Ascending aorta (tissue), 2 donors: ENCODE results near the gene RPN1. TPM values are rescaled to one million over a fixed set of nuclear protein-coding genes. Genes with fewer than 3 reads are reported as not detected.

ENCODE experiments used
- DNase-seq, 2 donors: peaks; one replicate each; pipeline ENCODE4 v3.0.0-alpha.2; 2019; ENCODE audit warnings: low spot score in 2 of 2
- H3K27ac ChIP-seq, 2 donors: fragments of 200-600 bp; sonication (generic); one replicate each; pipeline ENCODE4 v1.5.1; 2016 to 2017; ENCODE audit warnings: mild to moderate bottlenecking in 1 of 2
- H3K27me3 ChIP-seq: fragments of 200-600 bp; sonication (generic); one replicate; pipeline ENCODE4 v1.5.1; 2017
- H3K36me3 ChIP-seq, 2 donors: fragments of 200-600 bp; sonication (generic); one replicate each; pipeline ENCODE4 v1.5.1; 2016
- H3K4me1 ChIP-seq, 2 donors: fragments of 200-600 bp; sonication (generic); one replicate each; pipeline ENCODE4 v1.5.1; 2016 to 2017; ENCODE audit warnings: mild to moderate bottlenecking in 1 of 2
- H3K4me3 ChIP-seq, 2 donors: fragments of 200-600 bp; sonication (generic); one replicate each; pipeline ENCODE4 v1.5.1; 2016 to 2017; ENCODE audit warnings: mild to moderate bottlenecking in 1 of 2
- H3K9me3 ChIP-seq, 2 donors: fragments of 200-600 bp; sonication (generic); one replicate each; pipeline ENCODE4 v1.5.1; 2016
- intact Hi-C: fragments of 100-400 bp; cut with DNase I; formaldehyde crosslinking; loops from one replicate; pipeline ENCODE4 v1.15.1; 2023
- total RNA-seq: library from RNA; depleted of rRNA; stranded (reverse); fragments of >200 nt; gene quantifications from one replicate; pipeline ENCODE4 v1.1.0, GENCODE V29; 2016
- TF ChIP-seq, protein P1 (sequence below), 3 experiments: fragments of 200-600 bp in 2 of 3; fragments of 450-650 bp in 1 of 3; sonication (generic) in 2 of 3; IDR thresholded peaks; one replicate each; pipeline ENCODE4 v1.5.1; 2016 to 2019; ENCODE audit warnings: antibody characterized with exemption in 3 of 3, mild to moderate bottlenecking in 1 of 3, moderate library complexity in 1 of 3

Gene RPN1
- total RNA-seq, 1 donor from 2014 or later, result 226 TPM

DNA sequence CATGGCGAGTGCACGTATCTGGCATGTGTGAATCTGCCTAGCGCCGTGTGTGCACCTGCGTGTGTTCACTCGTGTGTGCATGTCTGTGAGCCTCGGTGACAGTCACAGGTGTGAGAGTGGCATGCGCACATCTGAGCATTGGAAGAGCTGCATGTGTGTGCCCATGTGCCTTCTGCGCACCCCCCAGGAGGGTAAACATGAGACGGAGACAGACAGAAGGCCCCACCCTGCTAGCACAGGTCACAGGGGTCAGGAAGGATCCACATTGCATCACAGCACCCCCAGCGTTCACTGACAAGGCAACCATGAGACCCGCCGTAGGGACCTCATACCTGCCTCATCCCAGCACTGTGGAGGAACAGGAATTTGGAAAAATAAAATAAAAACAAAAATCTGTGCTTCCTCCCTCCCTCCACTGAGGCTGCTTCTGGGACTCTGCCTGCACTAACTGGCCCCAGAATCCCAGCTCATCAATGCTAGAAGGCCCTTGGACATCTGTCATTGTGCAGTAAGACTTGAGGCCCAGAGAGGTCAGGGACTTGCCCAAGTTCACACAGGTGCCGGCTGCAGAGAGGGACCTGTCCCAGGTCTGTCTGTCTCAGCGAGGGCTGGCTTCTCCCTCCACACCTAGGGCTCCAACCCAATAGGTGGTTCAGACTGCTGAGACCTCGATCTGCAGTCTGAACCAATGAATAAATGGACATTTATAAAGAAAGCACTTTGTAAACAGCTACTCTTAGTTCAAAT lies 37.4 kb downstream of the RPN1 start:
- no peak for DNase-seq
- peaks cover 0 to 5% of the 10 kb centered on the region in 2 donors for H3K4me1 ChIP-seq
- H3K4me3 ChIP-seq, result no peak overlapping the region
- TF ChIP-seq, protein P1, sequence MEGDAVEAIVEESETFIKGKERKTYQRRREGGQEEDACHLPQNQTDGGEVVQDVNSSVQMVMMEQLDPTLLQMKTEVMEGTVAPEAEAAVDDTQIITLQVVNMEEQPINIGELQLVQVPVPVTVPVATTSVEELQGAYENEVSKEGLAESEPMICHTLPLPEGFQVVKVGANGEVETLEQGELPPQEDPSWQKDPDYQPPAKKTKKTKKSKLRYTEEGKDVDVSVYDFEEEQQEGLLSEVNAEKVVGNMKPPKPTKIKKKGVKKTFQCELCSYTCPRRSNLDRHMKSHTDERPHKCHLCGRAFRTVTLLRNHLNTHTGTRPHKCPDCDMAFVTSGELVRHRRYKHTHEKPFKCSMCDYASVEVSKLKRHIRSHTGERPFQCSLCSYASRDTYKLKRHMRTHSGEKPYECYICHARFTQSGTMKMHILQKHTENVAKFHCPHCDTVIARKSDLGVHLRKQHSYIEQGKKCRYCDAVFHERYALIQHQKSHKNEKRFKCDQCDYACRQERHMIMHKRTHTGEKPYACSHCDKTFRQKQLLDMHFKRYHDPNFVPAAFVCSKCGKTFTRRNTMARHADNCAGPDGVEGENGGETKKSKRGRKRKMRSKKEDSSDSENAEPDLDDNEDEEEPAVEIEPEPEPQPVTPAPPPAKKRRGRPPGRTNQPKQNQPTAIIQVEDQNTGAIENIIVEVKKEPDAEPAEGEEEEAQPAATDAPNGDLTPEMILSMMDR (IDR thresholded peaks at IDR 0.05), result no peak
- H3K27ac ChIP-seq, result no peak overlapping the region
- intact Hi-C loops, result loop anchor here (10.0 kb wide), 1 partner anchor 1018 kb away; the partner anchor contains the start of genes MCM2 and TPRA1
- H3K36me3 ChIP-seq, result no peaks in the 10 kb centered on the region
- H3K27me3 ChIP-seq, result no peaks in the 10 kb centered on the region
- no peaks in the 10 kb centered on the region for H3K9me3 ChIP-seq

GRCh38 chr3:128610451-128611070 lies 40.1 kb downstream of the RPN1 start:
- peaks cover 3 to 5% of the 10 kb centered on the region in 2 donors for H3K4me1 ChIP-seq
- H3K9me3 ChIP-seq, result no peaks in the 10 kb centered on the region
- intact Hi-C loops, result loop anchor here (10.0 kb wide), 1 partner anchor 1016 kb away; the partner anchor contains the start of genes MCM2 and TPRA1
- no peak for DNase-seq
- H3K4me3 ChIP-seq, result no peak overlapping the region
- no peak overlapping the region for H3K27ac ChIP-seq
- H3K27me3 ChIP-seq, result no peaks in the 10 kb centered on the region
- no peaks in the 10 kb centered on the region for H3K36me3 ChIP-seq
- TF ChIP-seq, protein P1 (IDR thresholded peaks at IDR 0.05), result no peak

GRCh38 chr3:128609294-128609693 lies 41.3 kb downstream of the RPN1 start:
- no peak overlapping the region for H3K4me3 ChIP-seq
- H3K4me1 ChIP-seq, result peaks cover 3 to 5% of the 10 kb centered on the region in 2 donors
- intact Hi-C loops, result loop anchor here (2.0 to 5.0 kb wide), 3 partner anchors 122 to 512 kb away; no protein-coding TSS in a partner anchor
- TF ChIP-seq, protein P1 (IDR thresholded peaks at IDR 0.05), result no peak
- no peak overlapping the region for H3K27ac ChIP-seq
- DNase-seq, result no peak
- H3K27me3 ChIP-seq, result no peaks in the 10 kb centered on the region
- H3K9me3 ChIP-seq, result no peaks in the 10 kb centered on the region
- H3K36me3 ChIP-seq, result no peaks in the 10 kb centered on the region

- H3K4me3 ChIP-seq, result peak overlapping the region; percentile 51 to 74
- peak overlapping the region; percentile 66 to 78 for H3K27ac ChIP-seq
- DNase-seq, result no peak
- H3K36me3 ChIP-seq, result no peaks in the 10 kb centered on the region
- peaks cover 3 to 5% of the 10 kb centered on the region in 2 donors for H3K4me1 ChIP-seq
- H3K27me3 ChIP-seq, result no peaks in the 10 kb centered on the region
- TF ChIP-seq, protein P1 (IDR thresholded peaks at IDR 0.05), result no peak
- intact Hi-C loops, result loop anchor here (1.0 to 5.0 kb wide), 5 partner anchors 120 to 532 kb away; no protein-coding TSS in a partner anchor
- no peaks in the 10 kb centered on the region for H3K9me3 ChIP-seq
Measured at GRCh38 chr3:128607710-128608048, 42.9 kb downstream of the RPN1 start.

- H3K4me3 ChIP-seq, result no peak overlapping the region
Measured at GRCh38 chr3:128606094-128606493, 44.5 kb downstream of the RPN1 start.

More at GRCh38 chr3:128606094-128606493, 44.5 kb downstream of the RPN1 start:
- TF ChIP-seq, protein P1 (IDR thresholded peaks at IDR 0.05), result no peak
- Histone ChIP-seq H3K9me3 (no peaks in the 10 kb centered on the region), H3K36me3 (no peaks in the 10 kb centered on the region), H3K4me1 (peaks cover 3 to 5% of the 10 kb centered on the region in 2 donors), H3K27ac (no peak overlapping the region), H3K27me3 (no peaks in the 10 kb centered on the region)
- no peak for DNase-seq
- intact Hi-C loops, result loop anchor here (5.0 kb wide), 2 partner anchors 119 to 509 kb away; no protein-coding TSS in a partner anchor
